GM10248 (cell line): ENCODE data around the gene OGFR.

Experiments
- CTCF ChIA-PET: fragments of 300-600 bp; sonication (Branson Sonifier 250); formaldehyde crosslinking; extraction: SDS; loops from one replicate; lab custom pipeline; 2021; ENCODE audit warnings: antibody characterized with exemption; lab: Yijun Ruan, JAX
- POLR2A ChIA-PET: fragments of 350-650 bp; sonication (Branson Sonifier 250); formaldehyde crosslinking; extraction: SDS; loops from one replicate; lab custom pipeline; 2020; ENCODE audit warnings: antibody characterized with exemption; lab: Yijun Ruan, JAX
- DNase-seq: peaks from one replicate; pipeline ENCODE4 v3.0.0; 2012; ENCODE audit errors: extremely low spot score
- CTCF ChIP-seq: IDR thresholded peaks from 2 replicates; pipeline ENCODE4 v1.5.1; 2012; ENCODE audit warnings: mild to moderate bottlenecking, low read depth; ENCODE audit errors: extremely low read depth, missing control alignments, control extremely low read depth

OGFR gene

DNA sequence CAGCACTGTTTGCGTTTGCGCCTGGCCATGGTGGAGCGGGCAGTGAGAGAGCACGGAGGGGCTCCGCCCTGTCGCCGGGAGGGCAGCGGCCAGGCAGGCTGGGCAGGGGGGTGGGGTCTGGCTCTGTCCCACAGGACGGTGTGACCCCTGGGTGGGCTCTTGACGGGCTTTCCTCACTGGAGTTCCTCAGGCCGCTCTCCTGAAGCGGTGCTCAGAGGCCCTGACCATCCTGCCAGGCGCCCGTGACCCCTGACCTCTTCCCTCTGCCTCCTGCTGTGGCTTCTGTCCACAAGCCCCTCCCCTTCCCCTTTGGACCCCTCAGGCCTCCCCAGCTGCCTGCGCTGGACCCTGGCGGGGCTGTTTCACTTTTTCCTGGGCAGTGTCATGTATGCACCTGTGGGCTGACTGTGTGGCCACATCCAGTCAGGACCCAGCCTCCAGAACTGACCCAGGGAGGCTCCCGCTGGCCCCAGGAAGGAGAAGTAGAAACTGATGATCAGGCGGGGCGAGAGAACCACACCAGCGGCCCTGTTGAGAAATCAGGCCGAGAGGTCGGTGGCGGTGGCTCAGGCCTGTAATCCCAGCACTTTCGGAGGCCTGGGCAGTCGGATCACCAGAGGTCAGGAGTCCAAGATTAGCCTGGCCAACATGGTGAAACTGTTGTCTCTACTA, 1.2 kb downstream of the OGFR start:
- no peak for DNase-seq
- ChIA-PET POLR2A (no interaction called here), CTCF (interaction anchor here (1.5 kb wide), 1 partner anchor 306 kb away, joined by 5 read pairs; no protein-coding TSS in a partner anchor)
- TF ChIP-seq CTCF: no peak

- ChIA-PET POLR2A (no interaction called here), CTCF (interaction anchor here (0.9 to 2.4 kb wide), 2 partner anchors 10 to 19 kb away, joined by 3 to 9 read pairs; partner anchors contain the start of gene COL9A3)
- DNase-seq: no peak
- TF ChIP-seq CTCF: no peak
Observed at GRCh38 chr20:62806383-62807050, 1.9 kb downstream of the OGFR start.

DNA sequence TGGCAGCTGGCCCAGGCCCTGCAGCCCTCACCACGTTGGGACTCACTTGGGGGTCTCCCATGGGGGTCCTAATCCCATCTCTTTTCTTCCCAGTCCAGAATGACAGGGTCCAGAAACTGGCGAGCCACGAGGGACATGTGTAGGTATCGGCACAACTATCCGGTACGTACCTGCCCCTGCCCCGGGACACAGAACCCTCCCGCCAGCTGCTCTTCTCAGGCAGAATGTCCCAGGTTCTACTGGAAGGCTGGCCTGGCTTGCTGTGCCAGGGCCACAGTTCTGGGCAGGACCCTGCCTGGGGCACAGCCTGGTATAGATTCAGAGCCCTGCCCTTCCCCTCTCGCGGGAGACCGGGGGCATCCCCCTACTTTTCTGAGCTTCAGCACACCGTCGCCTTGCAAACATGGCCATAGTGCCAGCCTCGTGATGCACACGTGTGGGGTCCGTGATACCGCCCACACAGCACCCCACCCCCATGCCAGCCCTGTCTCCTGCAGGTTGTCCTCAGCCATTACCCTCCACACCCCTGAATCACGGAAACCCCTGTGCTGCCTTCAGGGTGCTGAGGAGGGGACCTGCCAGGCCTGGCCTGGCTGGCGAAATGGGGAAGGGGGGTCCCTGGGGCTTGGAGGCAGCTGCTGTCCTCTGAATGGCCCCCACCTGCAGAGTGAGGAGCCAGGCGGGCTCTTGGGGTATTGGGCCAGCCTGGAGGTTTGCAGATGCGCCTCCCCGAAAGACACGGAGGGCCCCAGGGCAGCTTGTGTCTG, 3.0 kb downstream of the OGFR start:
- ChIA-PET POLR2A (interaction anchor here (0.7 kb wide), 1 partner anchor 13 kb away, joined by 4 read pairs; no protein-coding TSS in a partner anchor), CTCF (interaction anchor here (0.7 to 3.5 kb wide), 27 partner anchors 8 to 308 kb away, joined by 3 to 24 read pairs (median 4); partner anchors contain the start of genes COL9A3, MRGBP and SLCO4A1)
- no peak for TF ChIP-seq CTCF
- no peak for DNase-seq

- POLR2A ChIA-PET: interaction anchor here (0.7 kb wide), 2 partner anchors 14 to 267 kb away, joined by 4 to 10 read pairs; no protein-coding TSS in a partner anchor
- CTCF ChIA-PET: interaction anchor here (0.6 to 3.5 kb wide), 32 partner anchors 9 to 399 kb away, joined by 3 to 24 read pairs (median 4); partner anchors contain the start of genes MRGBP and SLCO4A1
- TF ChIP-seq CTCF: peak; percentile 83
- peak; percentile 82 for DNase-seq
Observed at GRCh38 chr20:62808211-62808865, 3.7 kb downstream of the OGFR start.

DNA sequence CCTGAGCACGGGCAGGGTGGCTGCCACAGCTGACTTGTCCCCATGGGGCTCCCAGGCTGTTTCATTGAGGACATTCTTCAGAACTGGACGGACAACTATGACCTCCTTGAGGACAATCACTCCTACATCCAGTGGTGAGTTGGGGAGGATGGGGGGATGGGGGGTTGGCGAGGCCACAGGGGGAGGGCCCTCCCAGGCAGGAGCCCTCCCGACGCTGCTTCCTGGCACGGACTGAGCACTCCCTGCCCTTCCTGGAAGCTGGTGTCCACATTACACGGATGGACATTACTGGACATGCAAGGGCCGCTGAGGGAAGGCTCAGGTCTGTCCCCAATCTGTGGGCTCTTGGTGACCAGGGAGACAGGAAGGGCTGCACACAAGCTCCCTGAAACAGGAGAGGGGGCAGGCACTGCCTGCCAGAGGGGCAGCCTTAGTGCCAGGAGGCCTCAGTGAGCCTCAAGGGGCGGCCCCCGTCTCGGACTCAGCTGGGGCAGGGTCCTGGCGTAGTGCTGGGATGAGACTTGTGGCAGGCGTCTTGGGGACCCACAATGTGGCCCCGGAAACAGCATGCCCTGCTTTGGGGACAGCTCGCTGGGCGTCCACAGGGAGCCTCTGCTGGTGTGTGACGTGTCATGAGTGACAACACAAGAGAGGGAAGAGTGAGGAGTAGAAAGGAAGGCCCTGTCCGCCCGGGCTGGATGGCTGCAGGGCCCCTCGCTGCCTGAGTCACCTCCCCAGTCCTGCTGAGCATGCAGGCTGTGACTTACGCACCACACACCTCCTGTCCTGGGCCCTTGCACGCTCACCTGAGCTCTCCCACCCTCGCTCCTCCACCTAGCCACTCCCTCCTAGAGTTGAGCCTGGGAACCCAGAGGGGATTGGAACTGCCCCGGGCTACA, 5.1 kb downstream of the OGFR start:
- DNase-seq: no peak
- POLR2A ChIA-PET: no interaction called here
- CTCF ChIA-PET: interaction anchor here (1.2 to 3.5 kb wide), 6 partner anchors 13 to 124 kb away, joined by 3 to 24 read pairs (median 7); partner anchors contain the start of gene MRGBP
- no peak for TF ChIP-seq CTCF
